A549 (cell line): ENCODE data around the gene AKR1E2. TPM values are rescaled to one million over a fixed set of nuclear protein-coding genes. Genes with fewer than 3 reads are reported as not detected.

ENCODE experiments used
- ATAC-seq, 2 experiments: fragments of 200-7000 bp in 1 of 2; fragments of >200 bp in 1 of 2; cut with Nextera tagmentation in 1 of 2; cut with Tn5 transposase in 1 of 2; 3 replicates each; pipeline versions ENCODE4 v1.8.0 to v1.9.1; 2018 to 2020; ENCODE audit warnings: mild to moderate bottlenecking in 1 of 2, moderate library complexity in 1 of 2
- CTCF ChIA-PET: fragments of 300-600 bp; sonication (Branson Sonifier 250); formaldehyde crosslinking; extraction: SDS; loops from one replicate; lab custom pipeline; 2021; ENCODE audit warnings: antibody characterized with exemption, inconsistent platforms; lab: Yijun Ruan, JAX
- POLR2A ChIA-PET: fragments of 350-600 bp; formaldehyde crosslinking; extraction: SDS; loops from one replicate; lab custom pipeline; 2021; ENCODE audit warnings: antibody characterized with exemption, inconsistent platforms; lab: Yijun Ruan, JAX
- DNase-seq, 2 experiments: peaks; one replicate each; pipeline versions ENCODE4 v3.0.0 to v3.0.0-alpha.2; 2011 to 2016; ENCODE audit warnings: low read depth in 1 of 2, low spot score in 1 of 2
- FAIRE-seq: peaks from 2 replicates; lab custom pipeline; 2011; peaks lifted over from hg19 to GRCh38; lab: Jason Lieb, UNC
- H3K27ac ChIP-seq, 2 experiments: fragments of >200 bp; sonication (Bioruptor Twin); formaldehyde crosslinking; 3 replicates each; pipeline ENCODE4 v1.5.1; 2016 to 2017
- H3K4me1 ChIP-seq: fragments of >200 bp; sonication (Bioruptor Twin); formaldehyde crosslinking; 3 replicates; pipeline ENCODE4 v1.6.1; 2016
- H3K4me2 ChIP-seq: fragments of >200 bp; sonication (Bioruptor Twin); formaldehyde crosslinking; 3 replicates; pipeline ENCODE4 v1.6.1; 2016
- H3K4me3 ChIP-seq: fragments of >200 bp; sonication (Bioruptor Twin); formaldehyde crosslinking; 3 replicates; pipeline ENCODE4 v1.5.1; 2016
- H3K9me3 ChIP-seq: fragments of >200 bp; sonication (Bioruptor Twin); formaldehyde crosslinking; 3 replicates; pipeline ENCODE4 v1.6.1; 2016
- CBX8 ChIP-seq: fragments of 200-600 bp; sonication (generic); IDR thresholded peaks from 2 replicates; pipeline ENCODE4 v1.6.1; 2016
- CHD2 ChIP-seq: fragments of 150-350 bp; IDR thresholded peaks from 2 replicates; pipeline ENCODE4 v1.6.1; 2014; ENCODE audit warnings: low read length; ENCODE audit not compliant: partially characterized antibody
- EHF ChIP-seq: fragments of 250-450 bp; sonication (Bioruptor Pico); IDR thresholded peaks from 2 replicates; pipeline ENCODE4 v1.5.0; 2020; ENCODE audit warnings: mild to moderate bottlenecking
- EP300 ChIP-seq, 2 experiments: fragments of >200 bp; sonication (Bioruptor Twin); formaldehyde crosslinking; IDR thresholded peaks; 2 replicates in 1 of 2; 3 replicates in 1 of 2; pipeline ENCODE4 v1.6.1; 2016 to 2017
- ESRRA ChIP-seq: fragments of 150-350 bp; IDR thresholded peaks from 2 replicates; pipeline ENCODE4 v1.6.1; 2014; ENCODE audit warnings: mild to moderate bottlenecking, low read length, borderline replicate concordance
- FOSL2 ChIP-seq, 2 experiments: fragments of 450-650 bp in 1 of 2; fragments of >200 bp in 1 of 2; sonication (Bioruptor Twin) in 1 of 2; formaldehyde crosslinking; IDR thresholded peaks; 2 replicates each; pipeline versions ENCODE4 v1.5.0 to v1.6.1; 2016 to 2020; ENCODE audit warnings: mild to moderate bottlenecking in 1 of 2, moderate library complexity in 1 of 2
- GATA3 ChIP-seq: IDR thresholded peaks from 2 replicates; pipeline ENCODE4 v1.6.1; 2012; ENCODE audit warnings: borderline replicate concordance
- HDAC2 ChIP-seq: fragments of 200-600 bp; sonication (generic); IDR thresholded peaks from 2 replicates; pipeline ENCODE4 v1.6.1; 2016
- HOXB13 ChIP-seq: fragments of 250-450 bp; sonication (Bioruptor Pico); IDR thresholded peaks from 2 replicates; pipeline ENCODE4 v1.5.0; 2020; ENCODE audit warnings: low read depth, mild to moderate bottlenecking, moderate library complexity
- HOXB5 ChIP-seq: fragments of 250-450 bp; sonication (Bioruptor Pico); IDR thresholded peaks from 2 replicates; pipeline ENCODE4 v1.5.0; 2020; ENCODE audit warnings: mild to moderate bottlenecking, moderate library complexity
- JUN ChIP-seq, 2 experiments: fragments of >200 bp; sonication (Bioruptor Twin); formaldehyde crosslinking; IDR thresholded peaks; 2 replicates in 1 of 2; 3 replicates in 1 of 2; pipeline ENCODE4 v1.6.1; 2016 to 2017
- KDM1A ChIP-seq: fragments of 200-600 bp; sonication (generic); IDR thresholded peaks from 2 replicates; pipeline ENCODE4 v1.6.1; 2016; ENCODE audit warnings: low read depth, mild to moderate bottlenecking
- KDM5A ChIP-seq: fragments of 200-600 bp; sonication (generic); IDR thresholded peaks from 2 replicates; pipeline ENCODE4 v1.6.1; 2016; ENCODE audit warnings: antibody characterized with exemption, mild to moderate bottlenecking
- NR3C1 ChIP-seq: fragments of >200 bp; sonication (Bioruptor Twin); formaldehyde crosslinking; IDR thresholded peaks from 3 replicates; pipeline ENCODE4 v1.6.1; 2017
- POLR2A ChIP-seq: IDR thresholded peaks from 2 replicates; pipeline ENCODE4 v1.6.1; 2012; ENCODE audit warnings: mild to moderate bottlenecking, low read length
- RAD21 ChIP-seq, 2 experiments: fragments of >200 bp in 1 of 2; sonication (Bioruptor Twin) in 1 of 2; formaldehyde crosslinking in 1 of 2; IDR thresholded peaks in 1 of 2; conservative IDR thresholded peaks in 1 of 2; 2 replicates in 1 of 2; 3 replicates in 1 of 2; pipeline ENCODE4 v1.6.1; 2012 to 2018; ENCODE audit warnings: inconsistent platforms in 1 of 2
- RARB ChIP-seq: fragments of 250-450 bp; sonication (Bioruptor Pico); IDR thresholded peaks from 2 replicates; pipeline ENCODE4 v1.8.0; 2021; ENCODE audit warnings: mild to moderate bottlenecking, moderate library complexity
- RFX5 ChIP-seq: fragments of 450-650 bp; IDR thresholded peaks from 2 replicates; pipeline ENCODE4 v1.7.1; 2014; ENCODE audit warnings: antibody characterized with exemption, mild to moderate bottlenecking, moderate library complexity
- SMC3 ChIP-seq: fragments of >200 bp; sonication (Bioruptor Twin); formaldehyde crosslinking; IDR thresholded peaks from 3 replicates; pipeline ENCODE4 v1.6.1; 2018; ENCODE audit warnings: inconsistent platforms
- TP53 ChIP-seq: fragments of 250-450 bp; sonication (Bioruptor Pico); IDR thresholded peaks from 2 replicates; pipeline ENCODE4 v1.5.0; 2021; ENCODE audit warnings: mild to moderate bottlenecking, moderate library complexity
- WGBS: methylation state at CpG from one replicate; pipeline ENCODE4 v1.1.6; 2017; ENCODE audit errors: missing lambda C conversion rate; 5-methylcytosine and 5-hydroxymethylcytosine counted together
- polyA plus RNA-seq, 4 experiments: library from polyadenylated mRNA; depleted of rRNA in 3 of 4; stranded (reverse); fragments of >200 nt; fragmentation: RNase III in 1 of 4; extraction: RNeasy Plus Mini Kit Qiagen cat#74134 plus additional on column Dnase treatment in 1 of 4; gene quantifications; 2 replicates in 3 of 4; 3 replicates in 1 of 4; pipeline ENCODE4 v1.2.3, GENCODE V29; 2011 to 2017
- TF ChIP-seq, protein P1 (sequence below): fragments of 200-600 bp; sonication (generic); IDR thresholded peaks from 2 replicates; pipeline ENCODE4 v1.6.1; 2016; ENCODE audit warnings: antibody characterized with exemption, mild to moderate bottlenecking, moderate library complexity
- TF ChIP-seq, protein P2 (sequence below): fragments of >200 bp; sonication (Bioruptor Twin); formaldehyde crosslinking; IDR thresholded peaks from 3 replicates; pipeline ENCODE4 v1.6.1; 2016
- TF ChIP-seq, protein P3 (sequence below): fragments of 450-650 bp; IDR thresholded peaks from 2 replicates; pipeline ENCODE4 v1.6.1; 2014; ENCODE audit warnings: antibody characterized with exemption
- TF ChIP-seq, protein P4 (sequence below): IDR thresholded peaks from 2 replicates; pipeline ENCODE4 v1.6.1; 2012; ENCODE audit warnings: low read depth, borderline replicate concordance

The AKR1E2 gene
- polyA plus RNA-seq, 2 of the 4 experiments (the other 2 are of a cell fraction): 11.2 to 17.5 TPM

DNA sequence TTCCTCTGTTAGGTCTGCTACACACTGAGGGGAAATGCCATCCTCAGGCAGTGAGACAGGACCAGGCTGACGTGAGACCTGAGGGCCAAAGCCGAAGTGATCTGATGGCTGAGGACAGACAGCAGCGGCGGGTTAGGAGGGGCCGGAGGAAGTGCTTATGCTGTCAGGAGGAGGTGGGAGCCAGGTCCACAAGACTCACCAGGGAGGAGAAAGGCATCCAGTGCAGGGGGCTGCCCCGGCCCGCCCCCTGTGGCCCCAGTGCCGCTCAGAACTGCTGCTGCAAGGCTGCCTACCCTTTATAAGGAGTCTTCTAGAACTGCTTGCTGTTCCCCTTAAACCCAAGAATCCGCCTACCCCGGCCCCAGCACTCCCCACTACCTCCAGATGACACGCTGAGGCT lies 19.8 kb downstream of the AKR1E2 start:
- ChIA-PET CTCF (no interaction called here), POLR2A (no interaction called here)
- H3K4me3 ChIP-seq: no peak overlapping the region
- FAIRE-seq: no peak
- H3K27ac ChIP-seq: peak overlapping the region; percentile 91 to 95
- TF ChIP-seq POLR2A (no peak), FOSL2 (IDR thresholded peaks at IDR 0.05) (no peak), FOSL2 (CRISPR knock-in tag; IDR thresholded peaks at IDR 0.05) (no peak), CBX8 (no peak), TP53 (no peak), NR3C1 (no peak), HOXB13 (CRISPR knock-in tag) (no peak)
- TF ChIP-seq, protein P1, sequence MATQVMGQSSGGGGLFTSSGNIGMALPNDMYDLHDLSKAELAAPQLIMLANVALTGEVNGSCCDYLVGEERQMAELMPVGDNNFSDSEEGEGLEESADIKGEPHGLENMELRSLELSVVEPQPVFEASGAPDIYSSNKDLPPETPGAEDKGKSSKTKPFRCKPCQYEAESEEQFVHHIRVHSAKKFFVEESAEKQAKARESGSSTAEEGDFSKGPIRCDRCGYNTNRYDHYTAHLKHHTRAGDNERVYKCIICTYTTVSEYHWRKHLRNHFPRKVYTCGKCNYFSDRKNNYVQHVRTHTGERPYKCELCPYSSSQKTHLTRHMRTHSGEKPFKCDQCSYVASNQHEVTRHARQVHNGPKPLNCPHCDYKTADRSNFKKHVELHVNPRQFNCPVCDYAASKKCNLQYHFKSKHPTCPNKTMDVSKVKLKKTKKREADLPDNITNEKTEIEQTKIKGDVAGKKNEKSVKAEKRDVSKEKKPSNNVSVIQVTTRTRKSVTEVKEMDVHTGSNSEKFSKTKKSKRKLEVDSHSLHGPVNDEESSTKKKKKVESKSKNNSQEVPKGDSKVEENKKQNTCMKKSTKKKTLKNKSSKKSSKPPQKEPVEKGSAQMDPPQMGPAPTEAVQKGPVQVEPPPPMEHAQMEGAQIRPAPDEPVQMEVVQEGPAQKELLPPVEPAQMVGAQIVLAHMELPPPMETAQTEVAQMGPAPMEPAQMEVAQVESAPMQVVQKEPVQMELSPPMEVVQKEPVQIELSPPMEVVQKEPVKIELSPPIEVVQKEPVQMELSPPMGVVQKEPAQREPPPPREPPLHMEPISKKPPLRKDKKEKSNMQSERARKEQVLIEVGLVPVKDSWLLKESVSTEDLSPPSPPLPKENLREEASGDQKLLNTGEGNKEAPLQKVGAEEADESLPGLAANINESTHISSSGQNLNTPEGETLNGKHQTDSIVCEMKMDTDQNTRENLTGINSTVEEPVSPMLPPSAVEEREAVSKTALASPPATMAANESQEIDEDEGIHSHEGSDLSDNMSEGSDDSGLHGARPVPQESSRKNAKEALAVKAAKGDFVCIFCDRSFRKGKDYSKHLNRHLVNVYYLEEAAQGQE: no peak
- peaks cover 44% of the 10 kb centered on the region for H3K4me1 ChIP-seq
- no peaks in the 10 kb centered on the region for H3K9me3 ChIP-seq
- H3K4me2 ChIP-seq: no peak overlapping the region
- DNase-seq: no peak
- 93% methylated on average over 9 of the region's 11 CpGs for WGBS
- ATAC-seq: no peak

DNA sequence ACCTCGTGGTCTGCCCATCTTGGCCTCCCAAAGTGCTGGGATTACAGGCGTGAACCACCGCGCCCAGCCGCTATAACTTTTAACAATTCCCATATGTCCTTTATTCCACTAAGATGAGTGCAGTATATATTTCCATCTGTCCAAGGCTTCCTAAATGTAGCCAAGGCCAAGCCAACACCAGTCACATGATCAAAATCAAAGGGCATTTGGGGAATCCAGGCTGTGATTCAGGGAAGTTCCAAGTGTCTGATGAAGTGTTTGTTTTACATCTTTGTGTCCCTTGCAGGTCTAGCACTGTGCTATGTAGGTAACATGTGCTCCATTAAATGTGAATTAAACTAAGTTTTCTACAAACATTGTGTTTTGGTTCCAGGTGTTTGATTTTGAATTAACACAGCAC lies 20.8 kb downstream of the AKR1E2 start:
- Histone ChIP-seq H3K4me1 (peaks cover 49% of the 10 kb centered on the region), H3K4me3 (no peak overlapping the region), H3K9me3 (no peaks in the 10 kb centered on the region), H3K4me2 (peak overlapping the region; percentile 66), H3K27ac (peak overlapping the region; percentile 91 to 95)
- no peak for ATAC-seq
- DNase-seq: peak in 1 of 2 experiments; percentile 33
- ChIA-PET CTCF (interaction anchor here (0.9 to 7.2 kb wide), 5 partner anchors 11 to 587 kb away, joined by 5 to 153 read pairs (median 67); partner anchors contain the start of gene AKR1E2), POLR2A (interaction anchor here (0.7 to 2.1 kb wide), 3 partner anchors 21 to 442 kb away, joined by 3 to 18 read pairs (median 5); partner anchors contain the start of genes AKR1C1 and AKR1E2)
- no peak for FAIRE-seq
- 84% methylated on average over 5 of the region's 5 CpGs for WGBS
- no peak for TF ChIP-seq EHF
- no peak for TF ChIP-seq TP53
- TF ChIP-seq, protein P2, sequence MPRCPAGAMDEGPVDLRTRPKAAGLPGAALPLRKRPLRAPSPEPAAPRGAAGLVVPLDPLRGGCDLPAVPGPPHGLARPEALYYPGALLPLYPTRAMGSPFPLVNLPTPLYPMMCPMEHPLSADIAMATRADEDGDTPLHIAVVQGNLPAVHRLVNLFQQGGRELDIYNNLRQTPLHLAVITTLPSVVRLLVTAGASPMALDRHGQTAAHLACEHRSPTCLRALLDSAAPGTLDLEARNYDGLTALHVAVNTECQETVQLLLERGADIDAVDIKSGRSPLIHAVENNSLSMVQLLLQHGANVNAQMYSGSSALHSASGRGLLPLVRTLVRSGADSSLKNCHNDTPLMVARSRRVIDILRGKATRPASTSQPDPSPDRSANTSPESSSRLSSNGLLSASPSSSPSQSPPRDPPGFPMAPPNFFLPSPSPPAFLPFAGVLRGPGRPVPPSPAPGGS: no peak
- TF ChIP-seq, protein P3, sequence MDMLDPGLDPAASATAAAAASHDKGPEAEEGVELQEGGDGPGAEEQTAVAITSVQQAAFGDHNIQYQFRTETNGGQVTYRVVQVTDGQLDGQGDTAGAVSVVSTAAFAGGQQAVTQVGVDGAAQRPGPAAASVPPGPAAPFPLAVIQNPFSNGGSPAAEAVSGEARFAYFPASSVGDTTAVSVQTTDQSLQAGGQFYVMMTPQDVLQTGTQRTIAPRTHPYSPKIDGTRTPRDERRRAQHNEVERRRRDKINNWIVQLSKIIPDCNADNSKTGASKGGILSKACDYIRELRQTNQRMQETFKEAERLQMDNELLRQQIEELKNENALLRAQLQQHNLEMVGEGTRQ: peak; percentile 43; the same call in 1 of the 2 replicates

DNA sequence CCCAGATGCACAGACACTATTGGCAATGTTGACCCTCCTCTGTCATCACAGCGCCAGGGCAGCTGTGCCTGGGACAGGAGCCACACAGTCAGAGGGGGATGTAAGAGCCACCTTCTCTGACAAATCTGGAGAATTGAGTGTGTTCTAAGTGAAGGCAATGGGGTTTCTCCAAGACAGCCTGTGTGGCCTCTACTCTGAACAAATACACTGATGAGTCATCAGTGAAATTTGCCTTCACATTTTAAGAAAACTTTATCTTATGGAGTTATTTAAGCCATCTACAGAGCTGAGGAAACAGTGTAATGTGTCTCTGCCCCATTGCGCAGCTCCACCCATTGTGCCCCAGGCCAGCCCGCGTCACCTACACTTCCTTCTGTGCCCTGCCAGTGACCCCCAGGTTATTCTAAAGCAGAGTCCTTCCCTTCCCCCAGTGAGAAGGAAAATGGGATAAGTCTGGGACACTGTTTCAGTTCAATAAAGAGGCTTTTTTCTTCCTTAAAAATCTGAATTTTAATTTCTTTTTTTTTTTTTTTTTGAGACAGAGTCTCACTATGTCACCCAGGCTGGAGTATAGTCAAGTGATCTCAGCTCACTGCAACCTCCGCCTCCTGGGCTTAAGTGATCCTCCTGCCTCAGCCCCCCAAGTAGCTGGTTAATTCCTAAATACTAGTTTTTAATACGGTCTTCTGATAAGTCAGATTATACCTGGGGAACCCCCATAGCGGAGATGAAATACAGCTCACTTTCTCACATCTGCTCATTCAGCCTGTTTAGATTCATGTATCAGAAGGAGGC lies 21.8 kb downstream of the AKR1E2 start:
- ChIA-PET CTCF (interaction anchor here (0.6 to 7.2 kb wide), 19 partner anchors 8 to 776 kb away, joined by 3 to 153 read pairs (median 21); partner anchors contain the start of genes AKR1C3 and AKR1E2), POLR2A (interaction anchor here (0.7 to 4.3 kb wide), 6 partner anchors 22 to 599 kb away, joined by 3 to 55 read pairs (median 4); partner anchors contain the start of genes AKR1C1 and AKR1E2)
- Histone ChIP-seq H3K4me3 (no peak overlapping the region), H3K27ac (peak overlapping the region; percentile 91 to 95), H3K4me2 (peak overlapping the region; percentile 66), H3K9me3 (no peaks in the 10 kb centered on the region), H3K4me1 (peaks cover 58% of the 10 kb centered on the region)
- ATAC-seq (peak; percentile 87 to 88), FAIRE-seq (peak; percentile 82), DNase-seq (peak; percentile 75 to 96)
- 21% methylated on average over 7 of the region's 7 CpGs for WGBS
- TF ChIP-seq ESRRA (no peak), RAD21 (conservative IDR thresholded peaks at IDR 0.05 in 1 of 2, IDR thresholded peaks at IDR 0.05 in 1 of 2) (peak; percentile 1 to 46; a peak in 3 of 5 replicates), RFX5 (no peak), GATA3 (peak; percentile 82), CHD2 (no peak), JUN (IDR thresholded peaks at IDR 0.05) (peak; percentile 96 to 97), KDM1A (no peak), HDAC2 (no peak), SMC3 (peak; percentile 46; the same call in 1 of the 3 replicates), HOXB5 (CRISPR knock-in tag) (no peak), KDM5A (no peak), EP300 (IDR thresholded peaks at IDR 0.05) (peak; percentile 90 to 93; a peak in 4 of 5 replicates), RARB (peak; percentile 66; the same call in 1 of the 2 replicates)
- TF ChIP-seq, protein P4, sequence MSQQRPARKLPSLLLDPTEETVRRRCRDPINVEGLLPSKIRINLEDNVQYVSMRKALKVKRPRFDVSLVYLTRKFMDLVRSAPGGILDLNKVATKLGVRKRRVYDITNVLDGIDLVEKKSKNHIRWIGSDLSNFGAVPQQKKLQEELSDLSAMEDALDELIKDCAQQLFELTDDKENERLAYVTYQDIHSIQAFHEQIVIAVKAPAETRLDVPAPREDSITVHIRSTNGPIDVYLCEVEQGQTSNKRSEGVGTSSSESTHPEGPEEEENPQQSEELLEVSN: no peak
- TF ChIP-seq, protein P3: no peak
